Measurements from ENCODE around the gene CHGA. TPM values are rescaled to one million over a fixed set of nuclear protein-coding genes. Genes with fewer than 3 reads are reported as not detected.

CHGA gene
- total and polyA plus RNA-seq, 2 of the 13 experiments (the other 11 are each of a cell fraction or from before 2014, with no cell fraction given), result not detected

DNA sequence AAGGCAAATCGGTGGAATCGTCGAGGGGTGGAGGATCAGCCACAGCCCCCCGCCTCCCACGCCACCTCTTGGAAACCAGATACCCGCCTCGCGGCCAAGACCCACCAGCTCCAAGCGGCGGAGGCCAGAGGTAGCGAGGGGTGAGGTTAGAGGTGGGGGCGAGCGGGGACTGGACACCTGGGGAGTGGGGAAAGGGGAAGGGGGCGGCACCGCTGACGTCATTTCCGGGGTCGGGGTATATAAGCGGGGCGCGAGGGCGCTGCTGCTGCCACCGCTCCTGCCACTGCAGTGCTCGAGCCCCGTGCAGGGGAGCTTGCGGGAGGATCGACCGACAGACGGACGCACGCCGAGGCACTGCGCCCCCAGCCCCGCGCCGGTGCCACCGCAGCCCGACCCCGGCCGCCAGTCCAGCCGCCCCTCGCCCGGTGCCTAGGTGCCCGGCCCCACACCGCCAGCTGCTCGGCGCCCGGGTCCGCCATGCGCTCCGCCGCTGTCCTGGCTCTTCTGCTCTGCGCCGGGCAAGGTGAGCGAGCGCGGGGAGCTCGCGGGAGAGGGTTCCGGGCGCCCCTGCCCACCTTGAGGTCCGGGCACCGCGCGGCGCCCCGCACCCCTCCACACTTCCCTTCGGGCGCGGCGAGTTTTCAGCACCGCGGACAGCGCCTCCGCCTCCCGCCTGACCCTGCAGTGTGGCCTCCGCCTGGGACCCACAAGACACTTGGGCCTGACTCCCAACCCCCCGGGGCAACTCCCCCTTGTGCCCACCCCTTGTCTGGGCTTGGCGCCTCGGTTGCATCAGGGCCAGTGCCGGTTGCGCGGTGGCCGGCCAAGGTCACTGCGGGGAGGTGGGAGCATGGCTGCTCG, at the start of gene CHGA (continued):
- TF ChIP-seq ZNF484 (CRISPR knock-in tag; IDR thresholded peaks at IDR 0.05; ENCODE audit: borderline replicate concordance, low read depth) (no peak; the same call in 1 of the 2 replicates), AKAP8 (CRISPR knock-in tag; IDR thresholded peaks at IDR 0.05) (peak; percentile 76; the same call in 1 of the 2 replicates), NFE2L1 (CRISPR knock-in tag; IDR thresholded peaks at IDR 0.05; ENCODE audit: borderline replicate concordance) (no peak), TOPORS (CRISPR knock-in tag; IDR thresholded peaks at IDR 0.05) (peak; percentile 72; the same call in 1 of the 2 replicates), ZBTB7A (CRISPR knock-in tag; IDR thresholded peaks at IDR 0.05) (no peak; the same call in 1 of the 2 replicates), SOX6 (IDR thresholded peaks at IDR 0.05) (no peak), SOX6 (CRISPR knock-in tag; IDR thresholded peaks at IDR 0.05) (peak; percentile 28; the same call in 1 of the 2 replicates), SP2 (CRISPR knock-in tag; IDR thresholded peaks at IDR 0.05) (0 out of 2 replicates have a peak, but pooled peaks have one; percentile 18), ZNF44 (CRISPR knock-in tag; IDR thresholded peaks at IDR 0.05) (no peak; the same call in 1 of the 2 replicates), ATF1 (CRISPR knock-in tag; IDR thresholded peaks at IDR 0.05) (no peak), NR2F2 (IDR thresholded peaks at IDR 0.05; ENCODE audit: borderline replicate concordance, low read depth) (no peak), SP5 (CRISPR knock-in tag; IDR thresholded peaks at IDR 0.05; ENCODE audit: borderline replicate concordance, low read depth) (0 out of 2 replicates have a peak, but pooled peaks have one; percentile 22), TEAD2 (CRISPR knock-in tag; IDR thresholded peaks at IDR 0.05) (peak; percentile 89; the same call in 1 of the 2 replicates), REL (CRISPR knock-in tag; conservative IDR thresholded peaks at IDR 0.05) (peak; percentile 82; the same call in 1 of the 2 replicates)
- TF ChIP-seq, protein P1, sequence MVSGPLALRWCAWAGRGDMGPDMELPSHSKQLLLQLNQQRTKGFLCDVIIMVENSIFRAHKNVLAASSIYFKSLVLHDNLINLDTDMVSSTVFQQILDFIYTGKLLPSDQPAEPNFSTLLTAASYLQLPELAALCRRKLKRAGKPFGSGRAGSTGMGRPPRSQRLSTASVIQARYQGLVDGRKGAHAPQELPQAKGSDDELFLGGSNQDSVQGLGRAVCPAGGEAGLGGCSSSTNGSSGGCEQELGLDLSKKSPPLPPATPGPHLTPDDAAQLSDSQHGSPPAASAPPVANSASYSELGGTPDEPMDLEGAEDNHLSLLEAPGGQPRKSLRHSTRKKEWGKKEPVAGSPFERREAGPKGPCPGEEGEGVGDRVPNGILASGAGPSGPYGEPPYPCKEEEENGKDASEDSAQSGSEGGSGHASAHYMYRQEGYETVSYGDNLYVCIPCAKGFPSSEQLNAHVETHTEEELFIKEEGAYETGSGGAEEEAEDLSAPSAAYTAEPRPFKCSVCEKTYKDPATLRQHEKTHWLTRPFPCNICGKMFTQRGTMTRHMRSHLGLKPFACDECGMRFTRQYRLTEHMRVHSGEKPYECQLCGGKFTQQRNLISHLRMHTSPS (CRISPR knock-in tag; IDR thresholded peaks at IDR 0.05; ENCODE audit: low read depth), result 0 out of 2 replicates have a peak, but pooled peaks have one; percentile 55
- TF ChIP-seq, protein P2, sequence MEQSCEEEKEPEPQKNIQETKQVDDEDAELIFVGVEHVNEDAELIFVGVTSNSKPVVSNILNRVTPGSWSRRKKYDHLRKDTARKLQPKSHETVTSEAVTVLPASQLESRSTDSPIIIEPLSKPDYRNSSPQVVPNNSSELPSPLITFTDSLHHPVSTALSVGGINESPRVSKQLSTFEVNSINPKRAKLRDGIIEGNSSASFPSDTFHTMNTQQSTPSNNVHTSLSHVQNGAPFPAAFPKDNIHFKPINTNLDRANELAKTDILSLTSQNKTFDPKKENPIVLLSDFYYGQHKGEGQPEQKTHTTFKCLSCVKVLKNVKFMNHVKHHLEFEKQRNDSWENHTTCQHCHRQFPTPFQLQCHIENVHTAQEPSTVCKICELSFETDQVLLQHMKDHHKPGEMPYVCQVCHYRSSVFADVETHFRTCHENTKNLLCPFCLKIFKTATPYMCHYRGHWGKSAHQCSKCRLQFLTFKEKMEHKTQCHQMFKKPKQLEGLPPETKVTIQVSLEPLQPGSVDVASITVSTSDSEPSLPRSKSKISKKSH (CRISPR knock-in tag; IDR thresholded peaks at IDR 0.05; ENCODE audit: borderline replicate concordance), result peak; percentile 80; the same call in 1 of the 2 replicates
- TF ChIP-seq, protein P3, sequence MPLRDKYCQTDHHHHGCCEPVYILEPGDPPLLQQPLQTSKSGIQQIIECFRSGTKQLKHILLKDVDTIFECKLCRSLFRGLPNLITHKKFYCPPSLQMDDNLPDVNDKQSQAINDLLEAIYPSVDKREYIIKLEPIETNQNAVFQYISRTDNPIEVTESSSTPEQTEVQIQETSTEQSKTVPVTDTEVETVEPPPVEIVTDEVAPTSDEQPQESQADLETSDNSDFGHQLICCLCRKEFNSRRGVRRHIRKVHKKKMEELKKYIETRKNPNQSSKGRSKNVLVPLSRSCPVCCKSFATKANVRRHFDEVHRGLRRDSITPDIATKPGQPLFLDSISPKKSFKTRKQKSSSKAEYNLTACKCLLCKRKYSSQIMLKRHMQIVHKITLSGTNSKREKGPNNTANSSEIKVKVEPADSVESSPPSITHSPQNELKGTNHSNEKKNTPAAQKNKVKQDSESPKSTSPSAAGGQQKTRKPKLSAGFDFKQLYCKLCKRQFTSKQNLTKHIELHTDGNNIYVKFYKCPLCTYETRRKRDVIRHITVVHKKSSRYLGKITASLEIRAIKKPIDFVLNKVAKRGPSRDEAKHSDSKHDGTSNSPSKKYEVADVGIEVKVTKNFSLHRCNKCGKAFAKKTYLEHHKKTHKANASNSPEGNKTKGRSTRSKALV (CRISPR knock-in tag; IDR thresholded peaks at IDR 0.05), result peak; percentile 55; the same call in 1 of the 2 replicates
- TF ChIP-seq, protein P4, sequence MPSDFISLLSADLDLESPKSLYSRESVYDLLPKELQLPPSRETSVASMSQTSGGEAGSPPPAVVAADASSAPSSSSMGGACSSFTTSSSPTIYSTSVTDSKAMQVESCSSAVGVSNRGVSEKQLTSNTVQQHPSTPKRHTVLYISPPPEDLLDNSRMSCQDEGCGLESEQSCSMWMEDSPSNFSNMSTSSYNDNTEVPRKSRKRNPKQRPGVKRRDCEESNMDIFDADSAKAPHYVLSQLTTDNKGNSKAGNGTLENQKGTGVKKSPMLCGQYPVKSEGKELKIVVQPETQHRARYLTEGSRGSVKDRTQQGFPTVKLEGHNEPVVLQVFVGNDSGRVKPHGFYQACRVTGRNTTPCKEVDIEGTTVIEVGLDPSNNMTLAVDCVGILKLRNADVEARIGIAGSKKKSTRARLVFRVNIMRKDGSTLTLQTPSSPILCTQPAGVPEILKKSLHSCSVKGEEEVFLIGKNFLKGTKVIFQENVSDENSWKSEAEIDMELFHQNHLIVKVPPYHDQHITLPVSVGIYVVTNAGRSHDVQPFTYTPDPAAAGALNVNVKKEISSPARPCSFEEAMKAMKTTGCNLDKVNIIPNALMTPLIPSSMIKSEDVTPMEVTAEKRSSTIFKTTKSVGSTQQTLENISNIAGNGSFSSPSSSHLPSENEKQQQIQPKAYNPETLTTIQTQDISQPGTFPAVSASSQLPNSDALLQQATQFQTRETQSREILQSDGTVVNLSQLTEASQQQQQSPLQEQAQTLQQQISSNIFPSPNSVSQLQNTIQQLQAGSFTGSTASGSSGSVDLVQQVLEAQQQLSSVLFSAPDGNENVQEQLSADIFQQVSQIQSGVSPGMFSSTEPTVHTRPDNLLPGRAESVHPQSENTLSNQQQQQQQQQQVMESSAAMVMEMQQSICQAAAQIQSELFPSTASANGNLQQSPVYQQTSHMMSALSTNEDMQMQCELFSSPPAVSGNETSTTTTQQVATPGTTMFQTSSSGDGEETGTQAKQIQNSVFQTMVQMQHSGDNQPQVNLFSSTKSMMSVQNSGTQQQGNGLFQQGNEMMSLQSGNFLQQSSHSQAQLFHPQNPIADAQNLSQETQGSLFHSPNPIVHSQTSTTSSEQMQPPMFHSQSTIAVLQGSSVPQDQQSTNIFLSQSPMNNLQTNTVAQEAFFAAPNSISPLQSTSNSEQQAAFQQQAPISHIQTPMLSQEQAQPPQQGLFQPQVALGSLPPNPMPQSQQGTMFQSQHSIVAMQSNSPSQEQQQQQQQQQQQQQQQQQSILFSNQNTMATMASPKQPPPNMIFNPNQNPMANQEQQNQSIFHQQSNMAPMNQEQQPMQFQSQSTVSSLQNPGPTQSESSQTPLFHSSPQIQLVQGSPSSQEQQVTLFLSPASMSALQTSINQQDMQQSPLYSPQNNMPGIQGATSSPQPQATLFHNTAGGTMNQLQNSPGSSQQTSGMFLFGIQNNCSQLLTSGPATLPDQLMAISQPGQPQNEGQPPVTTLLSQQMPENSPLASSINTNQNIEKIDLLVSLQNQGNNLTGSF (CRISPR knock-in tag; IDR thresholded peaks at IDR 0.05), result peak; percentile 96
